CD4-positive, CD25-positive, alpha-beta regulatory T cell (primary cell): ENCODE results near the gene PI4KB. TPM values are rescaled to one million over a fixed set of nuclear protein-coding genes. Genes with fewer than 3 reads are reported as not detected.
A peak's percentile ranks its signal among the peaks of the same experiment; 100 is the strongest.

Source experiments
- ATAC-seq, 2 donors: fragments of 150-1000 bp; cut with Tn5 transposase; one replicate each; pipeline ENCODE4 v1.10.0; 2021; ENCODE audit warnings: low read depth in 2 of 2, moderate number of reproducible peaks in 2 of 2, moderate library complexity in 1 of 2
- DNase-seq, 3 donors: peaks; one replicate each; pipeline versions ENCODE4 v3.0.0 to v3.0.0-alpha.2; 2012 to 2022; ENCODE audit warnings: mixed read lengths in 1 of 3
- H3K27ac ChIP-seq: one replicate; pipeline ENCODE4 v1.7.0; 2013; ENCODE audit warnings: mild to moderate bottlenecking, low read length; ENCODE audit not compliant: insufficient read depth, poor library complexity, severe bottlenecking
- H3K27me3 ChIP-seq: one replicate; pipeline ENCODE4 v1.7.0; 2013; ENCODE audit warnings: low read length; ENCODE audit not compliant: control insufficient read depth, insufficient read depth
- H3K36me3 ChIP-seq: one replicate; pipeline ENCODE4 v1.7.0; 2013; ENCODE audit warnings: mild to moderate bottlenecking, low read length, moderate library complexity; ENCODE audit not compliant: control insufficient read depth, insufficient read depth
- H3K4me1 ChIP-seq: 2 replicates; pipeline ENCODE4 v1.7.0; 2013; ENCODE audit warnings: mild to moderate bottlenecking, low read length; ENCODE audit not compliant: insufficient read depth, control insufficient read depth, poor library complexity, severe bottlenecking
- H3K4me3 ChIP-seq: one replicate; pipeline ENCODE4 v1.7.0; 2013; ENCODE audit warnings: low read depth, mild to moderate bottlenecking, low read length, moderate library complexity
- H3K9me3 ChIP-seq, 2 experiments: 1 replicate in 1 of 2; 2 replicates in 1 of 2; pipeline ENCODE4 v1.7.0; 2013; ENCODE audit warnings: low read length in 2 of 2, mild to moderate bottlenecking in 1 of 2, moderate library complexity in 1 of 2; ENCODE audit not compliant: control insufficient read depth in 2 of 2
- H3K27ac Mint-ChIP-seq, 3 donors: one replicate each; pipeline ENCODE4 v1.8.0; 2020 to 2022; ENCODE audit warnings: mild to moderate bottlenecking in 3 of 3, mixed read lengths in 3 of 3, moderate library complexity in 2 of 3
- H3K27me3 Mint-ChIP-seq: one replicate; pipeline ENCODE4 v1.8.0; 2022; ENCODE audit warnings: mild to moderate bottlenecking, mixed read lengths
- H3K36me3 Mint-ChIP-seq: one replicate; pipeline ENCODE4 v1.8.0; 2020; ENCODE audit warnings: mixed read lengths
- H3K4me1 Mint-ChIP-seq, 4 donors: one replicate each; pipeline ENCODE4 v1.8.0; 2020 to 2022; ENCODE audit warnings: mixed read lengths in 4 of 4, mild to moderate bottlenecking in 1 of 4
- H3K4me3 Mint-ChIP-seq, 4 donors: one replicate each; pipeline ENCODE4 v1.8.0; 2020 to 2022; ENCODE audit warnings: mild to moderate bottlenecking in 4 of 4, mixed read lengths in 4 of 4, moderate library complexity in 3 of 4
- H3K9me3 Mint-ChIP-seq, 7 donors: one replicate each; pipeline ENCODE4 v1.8.0; 2020 to 2022; ENCODE audit warnings: mixed read lengths in 7 of 7, mild to moderate bottlenecking in 3 of 7, moderate library complexity in 2 of 7
- polyA plus RNA-seq, 4 donors: library from polyadenylated mRNA; unstranded; fragments of 300-500 nt; fragmentation: Illumina TruSeq; gene quantifications; one replicate each; pipeline ENCODE4 v1.2.3, GENCODE V29; 2021
- total RNA-seq: library from RNA; stranded (reverse); gene quantifications from one replicate; pipeline ENCODE4 v1.2.3, GENCODE V29; 2022

The PI4KB gene
- total and polyA plus RNA-seq, 5 donors from 2014 or later, result 48.4 to 73.5 (median 54.8) TPM

DNA sequence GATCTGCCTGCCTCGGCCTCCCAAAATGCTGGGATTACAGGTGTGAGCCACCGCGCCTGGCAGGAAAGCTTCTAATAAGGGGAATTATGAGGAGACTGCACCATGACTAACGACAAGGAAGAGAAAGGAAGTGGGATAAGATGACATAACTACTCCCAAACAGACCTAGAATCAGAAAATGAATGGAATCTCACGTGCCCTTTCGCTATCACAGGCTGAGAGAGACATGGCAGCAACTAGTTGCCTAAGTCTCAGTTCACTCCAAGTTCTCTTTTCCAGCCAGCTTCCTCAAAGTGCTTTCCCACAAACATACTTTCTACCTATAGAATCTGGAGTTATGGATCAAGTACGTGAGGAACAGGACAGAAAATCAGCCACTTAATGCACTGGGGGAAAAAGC is 2.0 kb downstream of the PI4KB start:
- Mint-ChIP-seq H3K4me1 (peaks cover 14 to 66% (median 49%) of the 10 kb centered on the region in 4 donors), H3K9me3 (no peaks in the 10 kb centered on the region), H3K36me3 (peaks cover 38% of the 10 kb centered on the region), H3K27ac (peak overlapping the region in 1 of 3 donors; percentile 99), H3K4me3 (peak overlapping the region; percentile 35 to 97 (median 91)), H3K27me3 (peaks cover 5% of the 10 kb centered on the region)
- peaks cover 38% of the 10 kb centered on the region for H3K4me1 ChIP-seq
- peak overlapping the region; percentile 3 for H3K27ac ChIP-seq
- peaks cover 35% of the 10 kb centered on the region for H3K36me3 ChIP-seq
- ATAC-seq (no peak), DNase-seq (no peak)
- no peaks in the 10 kb centered on the region for H3K27me3 ChIP-seq
- no peak overlapping the region for H3K4me3 ChIP-seq
- H3K9me3 ChIP-seq, result no peaks in the 10 kb centered on the region

DNA sequence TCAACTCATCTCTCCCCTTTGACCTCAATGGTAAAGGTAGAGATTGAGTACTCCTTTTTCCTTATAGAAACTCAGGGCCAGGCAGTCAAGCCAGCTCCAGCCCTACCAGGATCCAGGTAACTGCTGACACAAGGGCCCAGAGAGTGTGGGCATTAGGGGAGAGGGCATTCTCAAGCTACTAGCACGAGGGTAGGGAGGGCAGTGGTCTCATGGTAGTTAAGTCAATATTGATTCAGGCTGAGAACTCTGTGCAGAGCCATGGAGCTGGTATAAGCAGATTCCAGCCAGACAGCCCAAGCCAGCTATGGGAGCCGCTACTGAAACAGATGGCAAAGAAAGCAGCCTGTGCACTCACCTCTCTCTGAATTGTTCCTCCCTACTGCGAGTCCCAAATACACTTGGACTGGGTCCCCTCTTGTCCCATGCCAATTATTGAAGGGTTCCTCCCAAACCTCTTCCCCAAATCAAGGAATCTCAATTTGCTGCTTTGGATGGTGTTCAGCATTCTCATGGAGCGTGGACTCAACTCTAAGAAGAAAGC is 2.8 kb downstream of the PI4KB start:
- DNase-seq, result no peak
- no peak overlapping the region for H3K27ac ChIP-seq
- no peak overlapping the region for H3K4me3 ChIP-seq
- Mint-ChIP-seq H3K9me3 (no peaks in the 10 kb centered on the region), H3K27ac (peak overlapping the region in 2 of 3 donors; percentile 49 to 86), H3K4me1 (peaks cover 14 to 71% (median 51%) of the 10 kb centered on the region in 4 donors), H3K27me3 (peaks cover 5% of the 10 kb centered on the region), H3K4me3 (peak overlapping the region in 3 of 4 donors; percentile 31 to 83 (median 51)), H3K36me3 (peaks cover 39% of the 10 kb centered on the region)
- peaks cover 38% of the 10 kb centered on the region for H3K4me1 ChIP-seq
- no peaks in the 10 kb centered on the region for H3K27me3 ChIP-seq
- H3K9me3 ChIP-seq, result no peaks in the 10 kb centered on the region
- peaks cover 36% of the 10 kb centered on the region for H3K36me3 ChIP-seq
- no peak for ATAC-seq

DNA sequence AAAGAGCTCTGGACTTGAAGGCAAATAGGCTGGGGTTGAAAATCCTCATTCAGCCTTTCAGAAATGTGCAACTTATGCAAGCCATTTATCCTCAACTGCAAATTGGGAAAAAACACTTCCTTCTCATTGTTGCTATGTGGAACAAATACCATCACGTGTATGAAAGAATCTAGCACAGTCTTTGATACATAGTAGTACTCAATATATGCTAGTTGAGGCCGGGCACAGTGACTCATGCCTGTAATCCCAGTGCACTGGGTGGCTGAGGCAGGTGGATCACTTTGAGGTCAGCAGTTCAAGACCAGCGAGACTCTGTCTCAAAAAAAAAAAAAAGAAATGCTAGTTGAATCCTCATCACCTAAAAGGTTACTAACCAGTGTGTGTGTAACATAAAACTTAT is 8.2 kb downstream of the PI4KB start:
- ATAC-seq, result no peak
- DNase-seq, result no peak
- no peaks in the 10 kb centered on the region for H3K9me3 Mint-ChIP-seq
- peaks cover 0 to 48% (median 36%) of the 10 kb centered on the region in 4 donors for H3K4me1 Mint-ChIP-seq
- no peak overlapping the region for H3K27ac ChIP-seq
- H3K4me3 Mint-ChIP-seq, result no peak overlapping the region
- H3K27ac Mint-ChIP-seq, result no peak overlapping the region
- no peak overlapping the region for H3K4me3 ChIP-seq
- peaks cover 47% of the 10 kb centered on the region for H3K36me3 Mint-ChIP-seq
- H3K36me3 ChIP-seq, result peaks cover 61% of the 10 kb centered on the region
- peaks cover 4% of the 10 kb centered on the region for H3K4me1 ChIP-seq
- no peaks in the 10 kb centered on the region for H3K9me3 ChIP-seq
- no peaks in the 10 kb centered on the region for H3K27me3 Mint-ChIP-seq
- no peaks in the 10 kb centered on the region for H3K27me3 ChIP-seq

DNA sequence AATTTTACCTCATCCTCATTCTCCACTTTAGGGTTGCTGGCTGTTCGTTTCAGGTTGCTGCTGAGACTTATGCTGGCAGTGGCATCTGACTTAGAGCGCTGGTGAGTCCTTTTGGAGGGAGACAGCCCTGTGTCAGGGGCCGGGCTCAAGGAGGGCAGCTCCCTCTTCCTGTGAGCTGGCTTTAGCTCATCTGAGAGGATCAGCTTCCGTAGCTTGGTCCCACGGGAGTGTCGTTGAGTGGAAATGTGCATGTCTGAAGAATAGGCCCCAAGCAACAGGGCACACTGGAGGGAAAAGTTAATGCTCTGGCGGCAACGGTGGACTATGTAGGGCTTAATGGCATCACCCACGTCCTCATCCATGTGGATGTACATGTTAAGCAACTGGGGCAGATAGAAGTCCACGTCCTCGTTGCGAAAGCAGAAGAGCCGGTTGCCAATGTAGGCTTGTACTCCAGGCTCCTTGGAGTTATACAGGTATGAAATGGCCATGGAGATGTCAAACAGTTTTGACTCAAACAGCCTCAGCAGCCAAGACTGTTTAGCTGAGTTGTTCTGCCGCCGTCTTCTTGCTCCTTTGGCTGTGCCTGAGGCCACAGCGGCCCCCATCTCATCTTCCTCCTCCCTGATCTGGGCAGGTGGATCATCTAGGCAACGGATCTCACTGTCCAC is 11.5 kb downstream of the PI4KB start:
- Mint-ChIP-seq H3K4me1 (peaks cover 11 to 63% (median 42%) of the 10 kb centered on the region in 4 donors), H3K4me3 (no peak overlapping the region), H3K36me3 (peaks cover 52% of the 10 kb centered on the region), H3K27me3 (no peaks in the 10 kb centered on the region), H3K9me3 (no peaks in the 10 kb centered on the region), H3K27ac (peak overlapping the region in 2 of 3 donors; percentile 54 to 59)
- Histone ChIP-seq H3K36me3 (peaks cover 62% of the 10 kb centered on the region), H3K4me3 (no peak overlapping the region), H3K27me3 (no peaks in the 10 kb centered on the region), H3K27ac (no peak overlapping the region), H3K9me3 (no peaks in the 10 kb centered on the region), H3K4me1 (peaks cover 17% of the 10 kb centered on the region)
- DNase-seq (no peak), ATAC-seq (no peak)

DNA sequence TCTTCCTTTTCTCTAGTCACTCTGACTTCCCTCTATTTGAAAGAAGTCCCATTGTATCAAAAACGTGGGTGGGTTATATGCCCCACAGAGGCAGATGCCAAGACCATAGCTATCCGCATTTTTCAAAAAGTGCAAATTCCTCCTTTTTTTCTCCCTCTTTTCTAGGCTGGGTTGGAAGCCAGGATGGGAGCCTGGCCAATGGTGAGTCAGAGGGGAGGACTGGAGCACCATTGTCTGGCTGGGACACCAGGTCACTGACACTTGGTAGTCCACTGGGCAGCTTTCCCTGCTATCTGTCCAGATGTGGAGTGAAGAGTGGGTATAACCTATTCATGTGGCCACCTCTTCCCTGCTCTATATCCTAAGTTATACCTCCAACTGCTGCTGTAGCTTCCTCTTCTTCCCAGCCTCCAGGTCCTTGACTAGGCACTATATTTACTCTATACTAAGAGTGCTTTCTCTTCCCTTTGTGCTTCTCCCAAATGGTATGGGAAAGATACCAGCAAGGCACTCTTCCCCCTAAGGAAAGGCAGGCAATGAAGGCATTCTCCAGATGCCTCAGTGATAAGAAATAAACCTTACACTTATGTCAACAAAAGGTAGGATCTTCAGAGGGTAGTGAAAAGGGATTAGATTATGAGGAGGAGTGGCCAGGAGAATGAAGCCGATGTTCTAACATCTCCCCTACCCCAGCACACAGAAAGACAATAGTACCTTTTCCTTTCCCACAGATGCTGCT is 12.9 kb downstream of the PI4KB start:
- Mint-ChIP-seq H3K4me1 (peaks cover 11 to 55% (median 36%) of the 10 kb centered on the region in 4 donors), H3K9me3 (no peaks in the 10 kb centered on the region), H3K27ac (peak overlapping the region; percentile 33 to 58 (median 48)), H3K4me3 (no peak overlapping the region), H3K36me3 (peaks cover 46% of the 10 kb centered on the region), H3K27me3 (no peaks in the 10 kb centered on the region)
- Histone ChIP-seq H3K27me3 (no peaks in the 10 kb centered on the region), H3K4me3 (no peak overlapping the region), H3K9me3 (no peaks in the 10 kb centered on the region), H3K36me3 (peaks cover 64% of the 10 kb centered on the region), H3K27ac (no peak overlapping the region), H3K4me1 (peaks cover 17% of the 10 kb centered on the region)
- DNase-seq (no peak), ATAC-seq (no peak)

DNA sequence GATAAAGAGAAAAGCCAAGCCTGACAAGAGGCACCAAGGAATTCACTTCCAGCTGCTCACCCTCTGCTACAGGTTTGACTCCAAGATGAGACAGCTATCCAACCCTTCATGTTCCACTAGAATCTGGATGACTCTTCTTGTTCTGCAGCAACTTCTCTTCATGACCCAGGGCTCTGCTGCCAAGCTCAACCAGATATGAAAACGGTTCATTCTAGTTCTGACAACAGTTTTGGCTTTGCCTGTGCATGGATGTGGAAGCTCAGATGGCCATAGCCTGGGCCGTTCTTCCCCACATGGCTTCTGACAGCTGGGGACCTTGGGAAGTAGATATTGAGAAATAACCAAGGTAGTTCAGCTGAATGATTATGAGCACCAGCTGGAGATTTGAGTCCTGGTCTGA is 13.7 kb downstream of the PI4KB start:
- no peak for ATAC-seq
- peaks cover 49% of the 10 kb centered on the region for H3K36me3 Mint-ChIP-seq
- no peaks in the 10 kb centered on the region for H3K27me3 ChIP-seq
- H3K27ac ChIP-seq, result no peak overlapping the region
- no peaks in the 10 kb centered on the region for H3K9me3 ChIP-seq
- H3K4me3 ChIP-seq, result no peak overlapping the region
- H3K27ac Mint-ChIP-seq, result peak overlapping the region in 1 of 3 donors; percentile 83
- peaks cover 11 to 52% (median 37%) of the 10 kb centered on the region in 4 donors for H3K4me1 Mint-ChIP-seq
- H3K4me3 Mint-ChIP-seq, result no peak overlapping the region
- H3K27me3 Mint-ChIP-seq, result no peaks in the 10 kb centered on the region
- peaks cover 67% of the 10 kb centered on the region for H3K36me3 ChIP-seq
- no peak for DNase-seq
- H3K9me3 Mint-ChIP-seq, result no peaks in the 10 kb centered on the region
- peaks cover 17% of the 10 kb centered on the region for H3K4me1 ChIP-seq

DNA sequence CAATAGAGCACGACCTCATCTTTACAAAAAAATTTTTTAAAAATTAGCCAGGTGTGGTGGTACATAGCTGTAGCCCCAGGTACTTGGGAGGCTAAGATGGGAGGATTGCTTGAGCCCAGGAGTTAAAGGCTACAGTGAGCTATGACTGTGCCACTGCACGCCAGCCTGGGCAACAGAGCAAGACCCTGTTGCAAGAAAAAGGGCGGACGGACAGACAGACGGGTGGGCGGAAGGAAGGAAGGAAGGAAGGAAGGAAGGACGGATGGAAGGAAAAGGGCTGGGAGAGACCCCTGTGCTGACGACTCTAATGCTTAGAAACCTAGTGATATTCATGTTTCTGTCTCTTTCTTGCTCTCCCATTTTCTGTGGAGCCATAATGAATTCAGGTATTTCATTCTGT is 14.4 kb downstream of the PI4KB start:
- H3K36me3 ChIP-seq, result peaks cover 73% of the 10 kb centered on the region
- H3K4me1 ChIP-seq, result peaks cover 17% of the 10 kb centered on the region
- H3K4me3 ChIP-seq, result no peak overlapping the region
- DNase-seq, result no peak
- ATAC-seq, result no peak
- Mint-ChIP-seq H3K27me3 (no peaks in the 10 kb centered on the region), H3K36me3 (peaks cover 55% of the 10 kb centered on the region), H3K27ac (peak overlapping the region in 1 of 3 donors; percentile 93), H3K9me3 (no peaks in the 10 kb centered on the region), H3K4me3 (no peak overlapping the region), H3K4me1 (peaks cover 11 to 52% (median 38%) of the 10 kb centered on the region in 4 donors)
- H3K27me3 ChIP-seq, result no peaks in the 10 kb centered on the region
- H3K27ac ChIP-seq, result no peak overlapping the region
- H3K9me3 ChIP-seq, result no peaks in the 10 kb centered on the region
